Measurements from ENCODE around the gene ZNF892.

DNA sequence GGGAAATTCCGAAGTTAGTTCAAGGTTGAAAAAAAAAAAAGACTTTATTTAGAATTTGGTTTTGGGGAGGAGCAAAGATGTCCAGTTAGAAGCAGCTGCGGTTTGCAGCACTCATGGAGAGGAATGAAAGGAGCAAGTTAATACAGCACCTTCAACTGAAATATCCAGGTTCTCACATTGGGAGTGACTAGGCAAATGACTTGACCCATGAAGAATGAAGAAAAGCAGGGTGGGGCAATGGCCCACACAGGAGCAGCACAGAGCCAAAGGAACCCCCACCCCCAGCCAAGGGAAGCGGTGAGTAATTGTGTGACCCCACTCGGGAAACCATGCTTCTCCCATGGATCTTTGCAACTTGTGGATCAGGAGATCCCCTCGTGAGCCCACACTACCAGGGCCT lies 32.8 kb downstream of the ZNF892 start:
- TF ChIP-seq, protein P1, sequence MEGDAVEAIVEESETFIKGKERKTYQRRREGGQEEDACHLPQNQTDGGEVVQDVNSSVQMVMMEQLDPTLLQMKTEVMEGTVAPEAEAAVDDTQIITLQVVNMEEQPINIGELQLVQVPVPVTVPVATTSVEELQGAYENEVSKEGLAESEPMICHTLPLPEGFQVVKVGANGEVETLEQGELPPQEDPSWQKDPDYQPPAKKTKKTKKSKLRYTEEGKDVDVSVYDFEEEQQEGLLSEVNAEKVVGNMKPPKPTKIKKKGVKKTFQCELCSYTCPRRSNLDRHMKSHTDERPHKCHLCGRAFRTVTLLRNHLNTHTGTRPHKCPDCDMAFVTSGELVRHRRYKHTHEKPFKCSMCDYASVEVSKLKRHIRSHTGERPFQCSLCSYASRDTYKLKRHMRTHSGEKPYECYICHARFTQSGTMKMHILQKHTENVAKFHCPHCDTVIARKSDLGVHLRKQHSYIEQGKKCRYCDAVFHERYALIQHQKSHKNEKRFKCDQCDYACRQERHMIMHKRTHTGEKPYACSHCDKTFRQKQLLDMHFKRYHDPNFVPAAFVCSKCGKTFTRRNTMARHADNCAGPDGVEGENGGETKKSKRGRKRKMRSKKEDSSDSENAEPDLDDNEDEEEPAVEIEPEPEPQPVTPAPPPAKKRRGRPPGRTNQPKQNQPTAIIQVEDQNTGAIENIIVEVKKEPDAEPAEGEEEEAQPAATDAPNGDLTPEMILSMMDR (optimal IDR thresholded peaks at IDR 0.05 in 1 of 3, IDR thresholded peaks at IDR 0.05 in 1 of 3, conservative IDR thresholded peaks at IDR 0.05 in 1 of 3; ENCODE audit: extremely low read depth in 1 of 3, insufficient read depth in 2 of 3, low read length in 3 of 3), result no peak
- no peak for TF ChIP-seq EZH2 (IDR thresholded peaks at IDR 0.05; ENCODE audit: low read length)

Measured in keratinocyte (primary cell).